GM19023 (cell line): ENCODE measurements around the gene VAMP2.
"Not testable (repeated sequence)": the region's sequence is repeated elsewhere in the genome, so short reads cannot be mapped to it uniquely, and the experiment has no call there.

Experiments used
- ATAC-seq: cut with Tn5 transposase; IDR thresholded peaks from one replicate; pipeline ENCODE4 v1.9.1; 2021; ENCODE audit warnings: mild to moderate bottlenecking, moderate library complexity; ENCODE audit not compliant: unreplicated experiment

VAMP2 gene

DNA sequence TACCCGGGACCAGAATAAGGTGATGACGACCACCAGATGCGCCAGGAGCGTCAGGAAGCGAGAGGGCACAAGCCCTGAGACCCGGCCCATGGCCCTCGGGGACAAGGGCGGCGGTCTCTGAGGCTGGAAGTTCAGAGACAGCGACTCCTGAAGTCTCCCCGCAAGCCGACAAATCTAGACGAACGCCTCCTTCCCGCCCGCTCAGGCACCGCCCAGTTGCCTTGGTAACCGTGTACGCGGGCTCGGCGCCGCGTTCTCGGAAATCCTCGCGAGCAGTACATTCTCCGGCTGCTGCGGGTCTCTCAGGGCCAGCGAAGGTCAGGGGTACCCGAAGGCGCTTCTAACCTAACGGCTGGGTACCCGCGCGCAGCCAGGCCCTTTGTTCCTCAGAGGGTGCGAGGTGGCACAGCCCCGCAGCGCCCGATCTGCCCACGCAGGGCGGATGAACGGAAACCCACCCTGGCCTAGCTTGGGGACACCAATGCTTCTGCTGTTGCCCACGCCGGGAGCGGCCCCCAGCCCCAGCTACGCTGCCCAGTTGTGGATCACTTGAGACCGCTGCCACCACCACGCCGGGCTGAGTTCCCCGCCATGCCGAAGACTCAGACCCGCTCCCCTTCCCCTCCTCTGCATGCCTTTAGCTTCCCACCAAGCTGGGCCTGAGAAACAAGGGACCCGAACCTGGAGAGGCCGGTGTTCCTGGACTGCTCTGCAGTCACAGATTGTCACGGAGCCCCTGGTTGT, 13.6 kb upstream of the VAMP2 start, which contains the start of gene TMEM107:
Gene TMEM107, minus strand, starts transcription at position 184 of the 744 bp plus-strand sequence. Its CDS starts 94 bp downstream, at position 90.
- no peak for ATAC-seq

DNA sequence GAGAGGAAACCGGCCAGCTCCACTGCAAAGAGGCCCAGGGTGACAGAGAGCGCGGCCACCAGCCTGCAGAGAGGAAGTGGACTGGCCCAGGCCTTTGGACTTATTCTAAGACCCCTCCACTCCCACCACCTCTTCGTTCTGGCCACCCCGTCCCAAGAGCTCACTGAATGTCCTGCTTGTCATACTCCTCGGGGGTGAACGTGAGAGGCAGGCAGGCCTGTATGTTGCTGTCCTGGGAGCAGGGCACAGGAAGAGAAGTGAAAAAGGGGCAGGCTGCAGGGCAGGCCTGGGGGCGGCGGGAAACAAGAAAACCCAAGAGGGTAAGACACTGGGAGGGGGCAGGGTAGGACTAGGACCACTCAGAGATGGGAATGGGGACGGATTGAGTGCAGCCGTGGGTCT, 13.0 kb upstream of the VAMP2 start:
- ATAC-seq, result no peak

DNA sequence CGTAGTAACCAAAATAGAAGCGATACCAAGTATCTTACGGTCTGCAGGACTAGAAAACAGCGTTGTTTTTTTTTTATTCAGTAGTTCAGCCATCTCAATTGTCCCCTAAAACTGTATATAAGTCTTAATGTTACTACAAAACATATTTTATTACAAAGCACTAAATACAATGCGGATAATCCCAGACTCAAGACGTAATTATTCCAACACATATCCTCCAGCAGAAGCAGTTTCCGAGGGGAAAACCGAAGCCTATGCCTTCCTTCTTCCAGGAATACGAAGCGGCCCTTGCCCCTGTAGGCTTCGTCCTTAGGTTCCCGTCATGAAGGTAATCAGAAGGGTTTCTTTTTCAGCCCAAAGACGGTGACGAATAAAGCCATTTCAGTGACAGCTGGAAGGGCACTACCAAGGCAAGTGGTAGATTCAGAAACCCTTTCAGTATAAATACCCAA, 11.1 kb upstream of the VAMP2 start:
- no peak for ATAC-seq

DNA sequence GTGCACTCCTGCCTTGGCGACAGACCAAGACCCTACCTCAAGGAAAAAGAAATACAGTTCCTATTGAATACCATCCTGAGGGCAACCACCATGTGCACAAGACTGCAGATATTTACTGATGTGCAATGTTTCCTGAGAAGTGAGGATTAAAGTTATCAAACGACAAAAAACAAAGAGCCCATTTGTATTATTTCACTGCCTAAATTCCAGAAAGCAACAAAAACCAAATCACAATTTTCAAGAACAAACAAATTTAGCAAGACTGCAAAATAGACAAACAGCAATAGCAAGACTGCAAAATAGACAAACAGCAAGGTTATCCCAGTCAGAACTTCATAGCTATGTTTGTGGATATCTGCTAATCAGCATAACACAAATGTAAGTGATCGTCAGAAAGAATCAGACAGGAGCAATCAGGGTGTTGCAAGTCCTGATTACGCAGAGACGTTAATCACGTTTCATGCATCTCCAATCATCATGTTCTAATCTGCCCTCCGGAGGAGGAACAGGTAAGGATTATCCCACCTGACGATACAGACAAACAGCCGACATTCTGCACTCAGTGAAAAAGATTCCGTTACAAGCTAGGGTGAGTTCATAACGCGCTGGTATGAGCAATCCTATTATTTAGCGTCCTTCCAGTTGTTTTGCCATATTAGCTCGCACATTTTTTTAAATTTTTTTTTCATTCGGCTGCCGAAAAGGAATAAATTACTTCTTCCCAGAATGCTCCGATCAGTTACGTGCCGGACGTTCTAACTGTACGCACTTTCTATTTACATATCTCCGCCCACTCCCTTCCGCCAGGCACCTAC, 10.5 kb upstream of the VAMP2 start:
- peak; percentile 55 for ATAC-seq

DNA sequence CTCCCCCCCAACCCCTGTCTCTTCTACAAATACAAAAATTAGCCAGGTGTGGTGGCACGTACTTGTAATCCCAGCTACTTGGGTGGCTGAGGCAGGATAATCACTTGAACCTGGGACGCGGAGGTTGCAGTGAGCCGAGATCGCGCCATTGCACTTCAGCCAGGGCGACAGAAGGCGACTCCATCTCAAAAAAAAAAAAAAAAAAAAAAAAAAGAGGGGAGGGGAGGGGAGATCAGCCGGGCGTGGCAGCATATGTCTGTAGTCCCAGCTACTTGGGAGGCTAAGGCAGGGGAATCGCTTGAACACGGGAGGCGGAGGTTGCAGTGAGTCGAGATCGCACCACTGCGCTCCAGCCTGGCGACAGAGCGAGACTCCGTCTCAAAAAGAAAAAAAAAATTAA, 7.4 kb upstream of the VAMP2 start:
- not testable (repeated sequence) for ATAC-seq

DNA sequence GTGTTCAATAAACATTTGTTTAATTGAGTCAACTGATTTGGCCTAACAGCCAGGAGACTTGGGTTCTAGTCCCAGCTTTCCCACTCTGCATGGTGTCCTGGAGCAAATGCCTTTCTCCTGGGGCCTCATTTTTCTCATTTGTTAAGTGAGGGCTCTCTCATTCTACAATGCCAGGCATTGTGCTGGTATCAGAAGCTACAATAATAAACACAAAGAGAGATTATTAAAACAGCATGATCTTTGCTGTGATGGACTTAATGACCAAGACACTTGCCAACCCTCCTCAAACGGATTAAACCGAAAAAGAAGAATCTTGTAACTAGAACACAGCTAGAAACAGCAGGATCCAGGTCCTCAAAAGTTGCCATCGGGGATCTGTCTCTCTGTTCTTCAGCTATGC, 4.8 kb upstream of the VAMP2 start:
- ATAC-seq, result no peak

DNA sequence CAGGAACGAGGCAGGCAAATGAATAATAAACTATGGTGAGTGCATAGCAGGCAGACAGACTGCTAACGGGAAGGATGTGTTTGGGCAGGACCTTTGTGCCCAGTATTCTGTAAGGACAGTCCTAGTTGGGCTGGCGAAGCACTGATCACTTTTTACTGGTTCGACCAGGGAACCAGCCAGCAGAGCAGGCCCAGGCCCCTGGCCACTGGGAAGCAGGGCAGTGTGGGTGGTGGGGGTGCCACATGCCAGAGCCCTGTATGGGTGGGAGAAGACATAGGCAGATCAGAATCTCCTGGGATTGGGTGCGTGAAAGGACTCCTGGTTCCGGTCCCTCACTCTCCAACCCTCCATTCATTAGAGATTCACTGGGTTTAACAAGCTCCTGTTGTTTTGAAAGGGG, 4.0 kb upstream of the VAMP2 start:
- no peak for ATAC-seq

DNA sequence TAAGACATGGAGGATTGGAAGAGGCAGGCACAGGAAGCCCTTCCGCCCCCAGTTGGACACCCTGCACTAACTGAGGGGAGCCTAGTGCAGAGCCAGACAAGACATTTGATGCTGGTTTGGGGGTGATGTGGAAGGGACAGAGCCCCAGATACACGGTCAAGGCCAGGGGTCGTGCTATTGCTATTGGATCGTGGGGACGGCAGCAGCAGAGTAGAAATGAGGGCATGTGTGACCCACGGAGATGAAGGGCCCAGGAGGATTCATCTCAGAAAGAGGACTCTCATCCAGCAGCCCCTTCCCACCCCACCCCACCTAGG, 2.0 kb upstream of the VAMP2 start:
- ATAC-seq, result no peak

DNA sequence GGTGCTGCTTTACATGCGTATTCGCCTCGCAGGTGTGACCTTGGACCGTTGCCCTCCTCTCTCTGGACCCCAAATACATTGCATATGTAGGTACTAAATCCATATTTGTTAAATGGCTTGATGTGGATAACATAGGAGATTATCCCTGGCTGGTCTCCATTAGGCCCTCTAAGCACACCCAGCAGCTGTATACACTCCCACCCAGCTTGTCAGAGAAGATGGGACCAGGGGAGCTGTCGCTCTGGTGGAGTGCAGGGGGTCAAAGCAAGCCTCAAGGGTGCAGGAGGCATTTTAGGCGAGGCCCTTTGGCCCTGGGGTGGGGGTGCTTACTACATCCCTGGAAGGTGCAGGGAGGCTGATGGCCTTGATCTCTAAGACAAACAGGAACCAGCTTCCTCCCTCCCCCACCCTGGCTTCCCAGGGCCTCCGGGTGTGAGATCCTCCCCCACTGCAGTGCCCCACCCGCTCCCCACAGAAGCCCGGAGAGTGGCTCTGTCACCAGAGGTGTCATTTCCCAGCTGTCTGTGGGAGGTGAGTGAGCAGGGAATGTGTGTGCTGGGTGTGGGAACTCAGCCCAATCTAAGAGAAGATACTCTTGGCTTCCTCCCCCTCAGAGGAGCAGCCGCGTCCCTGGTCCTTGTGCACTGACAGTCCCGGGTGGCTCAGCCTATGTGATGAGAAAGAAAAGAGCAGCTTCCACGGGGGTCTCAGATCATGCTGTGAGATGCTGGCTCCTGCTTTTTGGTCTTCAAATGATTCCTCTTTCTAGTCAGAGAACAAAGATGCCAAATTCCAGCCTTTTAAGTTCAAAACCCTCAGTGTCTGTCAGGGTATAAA, 1.4 kb upstream of the VAMP2 start:
- no peak for ATAC-seq

DNA sequence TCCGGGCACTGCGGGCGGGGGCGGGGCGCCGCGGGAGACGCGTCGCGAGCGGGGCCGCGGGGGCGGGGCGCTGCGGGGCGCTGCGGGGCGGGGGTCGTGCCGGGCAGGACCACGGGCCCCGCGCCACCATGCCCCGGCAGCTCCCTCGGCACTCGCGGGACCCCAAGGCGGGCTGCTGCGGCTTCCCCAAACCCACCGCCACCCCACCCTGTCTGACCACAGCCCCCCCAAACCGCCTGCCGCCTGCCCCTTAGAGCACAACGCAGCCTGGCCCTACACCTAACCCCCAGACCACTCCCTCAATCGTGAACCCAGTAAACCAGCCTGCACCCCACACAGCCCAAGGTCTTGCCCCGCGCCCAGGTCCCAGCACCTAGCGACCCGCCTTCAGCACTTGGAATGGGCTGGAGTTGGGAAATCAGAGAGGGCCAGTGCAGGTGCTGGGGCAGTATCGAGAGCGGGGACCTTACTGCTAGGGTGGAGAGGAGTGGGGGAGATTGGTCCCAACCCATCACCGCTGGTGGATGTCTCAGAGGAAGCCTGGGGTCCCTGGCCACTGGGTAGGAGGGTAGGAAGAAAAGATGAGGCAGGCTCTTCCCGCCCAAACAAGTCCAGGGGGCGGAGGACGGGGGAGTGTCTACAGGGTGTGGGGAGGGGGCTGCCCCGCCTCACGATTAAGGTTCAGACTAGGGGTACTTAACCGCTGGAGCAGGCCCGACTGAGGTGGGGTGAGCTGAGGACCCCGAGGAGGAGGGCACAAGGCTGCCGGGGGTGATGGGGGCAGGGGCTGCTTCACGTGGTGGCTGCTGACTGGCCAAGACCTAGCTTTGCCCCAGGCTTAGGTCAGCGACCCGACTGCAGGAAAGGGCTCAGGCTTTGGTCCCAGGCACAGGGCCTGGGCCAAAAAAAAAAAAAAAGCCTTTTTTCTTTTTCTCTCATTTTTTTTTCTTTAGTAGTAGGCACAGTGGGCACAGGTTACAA, 539 bp upstream of the VAMP2 start:
- no peak for ATAC-seq

DNA sequence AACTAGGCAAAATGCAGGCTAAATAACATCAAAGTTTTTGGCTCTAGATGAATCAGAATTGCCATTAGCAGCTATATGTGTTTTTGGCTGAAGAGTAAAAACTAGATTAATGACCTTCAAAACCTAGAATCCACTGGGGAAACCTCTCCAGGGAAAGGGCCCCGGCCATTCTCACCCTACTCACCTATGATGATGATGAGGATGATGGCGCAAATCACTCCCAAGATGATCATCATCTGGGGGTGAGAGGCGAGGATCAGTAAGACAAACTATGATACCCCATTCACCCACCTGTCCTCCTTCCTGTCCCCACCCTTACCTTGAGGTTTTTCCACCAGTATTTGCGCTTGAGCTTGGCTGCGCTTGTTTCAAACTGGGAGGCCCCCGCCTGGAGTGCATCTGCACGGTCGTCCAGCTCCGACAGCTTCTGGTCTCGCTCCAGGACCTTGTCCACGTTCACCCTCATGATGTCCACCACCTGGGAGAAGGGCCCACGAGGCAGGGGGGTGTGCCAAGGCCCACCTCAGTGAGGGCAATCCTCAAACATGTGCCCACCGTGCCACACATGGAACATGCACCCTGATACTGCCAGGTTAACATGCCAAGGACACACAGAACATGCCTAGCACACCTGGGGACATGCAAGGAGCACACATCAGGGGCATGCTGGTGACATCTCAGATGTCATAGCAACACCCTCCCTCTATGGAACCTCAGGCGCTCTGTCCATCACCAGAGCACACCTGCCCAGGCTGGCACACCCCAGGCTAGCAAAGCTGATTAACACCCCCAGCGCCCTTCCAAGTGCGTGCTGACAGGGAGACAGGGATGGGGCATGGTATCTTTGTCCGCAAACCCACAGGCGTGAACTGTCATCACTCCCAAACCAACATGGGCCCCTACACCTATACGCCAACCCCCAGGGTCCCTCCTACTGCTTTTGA, 1.2 kb downstream of the VAMP2 start:
- no peak for ATAC-seq

DNA sequence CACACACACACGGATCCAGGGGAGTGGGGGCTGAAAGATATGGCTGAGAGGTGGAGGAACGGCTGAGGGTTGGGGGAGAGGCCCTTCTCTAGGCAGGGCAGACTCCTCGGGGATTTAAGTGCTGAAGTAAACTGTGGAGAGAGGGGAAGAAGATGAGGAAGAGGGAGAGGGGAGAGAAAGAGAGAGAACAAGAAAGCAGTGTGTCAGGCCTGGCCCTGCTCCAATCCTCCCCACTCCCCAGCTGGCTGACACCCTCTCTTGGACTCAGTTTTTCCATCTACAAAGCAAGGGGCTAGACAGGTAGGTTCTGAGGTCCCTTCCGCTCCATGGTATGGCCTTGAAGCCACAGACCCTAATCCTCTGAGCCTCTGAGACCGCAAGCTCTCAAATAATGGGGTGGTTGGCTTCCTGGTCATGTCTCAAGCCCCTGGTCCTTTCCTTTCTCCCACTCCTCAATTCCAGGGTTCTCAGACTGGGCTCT, 2.0 kb downstream of the VAMP2 start:
- ATAC-seq, result no peak

DNA sequence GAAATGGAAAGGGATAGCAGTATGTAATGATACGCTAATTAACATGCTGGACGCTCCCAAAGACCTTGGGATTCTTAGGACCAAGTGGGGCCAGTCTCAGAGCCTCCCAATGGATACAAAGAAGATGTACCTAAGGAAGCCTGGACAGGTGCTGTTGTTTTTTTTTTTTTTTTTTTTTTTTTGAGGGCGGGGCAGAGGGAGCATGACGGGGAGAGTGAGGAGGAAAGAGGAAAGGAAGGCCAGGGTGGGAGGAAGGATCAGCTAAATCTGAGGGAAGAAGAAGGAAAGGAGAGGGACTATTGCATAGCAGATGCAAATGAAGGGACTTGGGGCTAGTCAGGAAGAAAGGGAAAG, 2.5 kb downstream of the VAMP2 start:
- no peak for ATAC-seq

DNA sequence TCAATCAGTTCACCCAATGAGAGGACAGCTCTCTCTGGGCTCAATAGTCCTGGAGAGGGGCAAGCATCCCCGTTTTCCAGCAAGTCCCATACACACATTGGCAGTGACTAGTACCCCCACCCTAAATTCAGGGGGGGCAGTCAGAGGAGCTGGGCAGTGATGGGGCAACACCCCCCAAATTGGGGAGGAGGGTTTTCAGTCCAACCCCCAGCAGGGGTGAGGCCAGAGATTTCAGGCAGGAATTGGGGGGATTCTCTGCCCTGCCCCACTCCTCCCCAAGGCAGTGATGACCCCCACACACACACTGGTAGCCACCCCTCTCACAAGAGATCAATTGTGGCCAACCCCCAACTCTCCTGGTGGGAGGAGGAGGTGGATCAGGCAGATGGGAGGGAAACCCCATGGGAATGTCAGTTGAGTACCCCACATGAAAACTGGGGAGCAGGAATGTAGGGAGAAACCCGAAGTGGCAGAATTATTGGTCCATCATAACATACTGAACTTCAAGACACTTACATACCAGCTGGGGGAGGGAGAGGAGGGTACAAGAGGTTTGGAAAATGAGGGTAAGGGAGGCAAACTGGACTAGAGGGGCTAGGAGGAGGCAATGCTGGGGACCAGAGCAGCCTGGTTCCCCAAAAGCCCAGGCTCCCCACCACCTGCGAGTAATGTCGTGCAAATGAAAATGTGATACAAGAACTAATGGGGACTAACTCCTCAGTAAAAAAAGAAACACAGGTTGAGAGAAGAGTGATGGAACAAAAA, 3.1 kb downstream of the VAMP2 start:
- no peak for ATAC-seq

DNA sequence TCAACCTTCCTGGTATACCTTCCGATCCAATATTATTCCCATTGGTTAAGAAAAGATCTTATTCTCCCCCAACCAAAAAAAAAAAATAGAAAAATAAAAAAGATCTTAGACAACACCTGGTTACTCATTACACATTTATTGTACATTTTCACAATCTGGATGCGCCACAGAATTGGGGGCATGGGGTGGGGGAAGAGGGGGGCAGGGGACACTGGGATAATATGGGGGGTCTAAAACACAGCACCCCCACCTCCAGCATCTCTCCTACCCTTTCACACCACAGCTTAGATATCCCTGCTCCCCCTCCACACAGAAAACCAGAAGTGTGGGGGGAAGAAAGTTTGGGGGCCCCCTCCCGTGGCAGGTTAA, 3.7 kb downstream of the VAMP2 start:
- no peak for ATAC-seq

DNA sequence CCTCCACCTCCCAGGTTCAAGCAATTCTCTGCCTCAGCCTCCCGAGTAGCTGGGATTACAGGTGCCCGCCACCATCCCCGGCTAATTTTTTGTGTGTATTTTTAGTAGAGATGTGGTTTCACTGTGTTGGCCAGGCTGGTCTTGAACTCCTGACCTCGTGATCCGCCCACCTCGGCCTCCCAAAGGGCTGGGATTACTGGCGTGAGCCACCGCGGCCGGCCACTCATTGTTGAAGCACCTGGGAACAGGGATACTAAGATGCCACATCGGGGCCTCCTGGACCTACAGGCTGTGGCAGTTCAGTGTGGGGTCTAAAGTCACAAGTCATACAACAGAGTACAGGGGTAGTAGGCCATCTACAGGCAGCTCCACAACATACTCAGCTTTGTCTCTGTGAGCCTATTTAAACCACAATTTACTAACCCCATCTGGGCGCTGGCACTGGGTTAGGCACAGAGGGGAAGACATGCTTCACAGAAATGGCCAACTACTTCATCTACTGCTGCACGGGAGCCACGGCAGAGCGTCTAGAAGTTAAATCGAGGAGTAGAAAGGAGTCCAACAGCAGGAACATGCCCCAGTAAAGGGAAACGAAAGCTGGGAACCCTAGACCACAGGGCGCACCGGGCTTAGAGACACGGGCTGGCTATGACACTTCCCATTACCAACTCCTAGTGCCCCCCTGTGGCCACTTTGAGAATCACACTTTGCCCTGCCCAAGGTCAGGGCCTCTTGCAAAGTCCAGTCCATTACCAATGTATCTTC, 4.3 kb downstream of the VAMP2 start:
- ATAC-seq, result no peak

DNA sequence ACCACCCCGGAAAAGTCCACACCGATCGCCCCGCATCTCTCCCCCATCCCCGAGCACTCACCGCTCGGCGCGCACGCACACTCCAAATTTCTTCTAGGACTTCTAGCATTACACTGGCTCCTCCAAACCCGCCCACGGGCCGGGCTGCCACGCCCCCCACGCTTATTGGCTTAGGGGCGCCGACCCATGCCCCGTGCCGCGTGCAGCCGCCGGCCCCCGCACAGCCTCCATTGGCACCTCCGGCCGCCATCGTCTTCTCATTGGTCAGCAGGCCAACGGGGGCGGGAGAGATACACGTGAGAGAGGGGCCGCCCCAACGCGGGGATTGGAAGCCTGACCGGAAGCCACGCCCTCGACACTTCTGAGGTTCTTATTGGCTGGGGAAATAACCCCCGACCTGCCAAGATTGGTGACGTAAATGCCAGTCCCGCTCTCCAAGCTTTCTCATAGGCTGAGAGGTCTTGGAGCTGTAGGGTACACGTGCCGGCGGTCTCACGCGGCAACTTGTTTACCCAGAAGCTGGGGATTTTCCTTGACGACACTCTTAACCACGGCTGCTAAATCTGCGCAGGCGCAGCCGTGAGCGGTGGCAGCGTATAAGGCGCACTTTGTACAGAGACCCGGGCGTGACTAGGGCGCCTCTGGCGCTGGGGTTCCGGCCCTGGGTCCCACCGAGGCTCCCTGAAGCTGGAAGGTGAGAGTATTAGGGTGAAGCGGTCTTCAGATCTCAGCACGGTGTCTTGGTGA, 6.3 kb downstream of the VAMP2 start:
- peak; percentile 82 for ATAC-seq
